SK-MEL-5 (cell line): ENCODE measurements around the gene TTN. TPM values are rescaled to one million over a fixed set of nuclear protein-coding genes. Genes with fewer than 3 reads are reported as not detected.
A peak's percentile ranks its signal among the peaks of the same experiment; 100 is the strongest.
"Not testable (repeated sequence)": the region's sequence is repeated elsewhere in the genome, so short reads cannot be mapped to it uniquely, and the experiment has no call there.

Source experiments
- DNase-seq: peaks from one replicate; pipeline ENCODE4 v3.0.0-alpha.2; 2016; ENCODE audit warnings: low read depth, low spot score
- in situ Hi-C: cut with HindIII; loops from 2 replicates; pipeline ENCODE4 v1.10.0; 2016; ENCODE audit warnings: low sequenced_read_pairs, high pct_unique_total_duplicates, low pct_unique_long_range_greater_than_20kb
- total RNA-seq: library from RNA; depleted of rRNA; stranded (reverse); fragments of >200 nt; shearing (Covaris generic); gene quantifications from 2 replicates; pipeline ENCODE4 v1.2.3, GENCODE V29; 2014

The TTN gene
- total RNA-seq, 1 experiment from 2014 or later: under 0.01 TPM

GRCh38 chr2:178704876-178705275 lies 102.3 kb downstream of the TTN start:
- DNase-seq: no peak
- in situ Hi-C loops: no loop called here

GRCh38 chr2:178702361-178702760 lies 104.9 kb downstream of the TTN start:
- no peak for DNase-seq
- in situ Hi-C loops: no loop called here

DNA sequence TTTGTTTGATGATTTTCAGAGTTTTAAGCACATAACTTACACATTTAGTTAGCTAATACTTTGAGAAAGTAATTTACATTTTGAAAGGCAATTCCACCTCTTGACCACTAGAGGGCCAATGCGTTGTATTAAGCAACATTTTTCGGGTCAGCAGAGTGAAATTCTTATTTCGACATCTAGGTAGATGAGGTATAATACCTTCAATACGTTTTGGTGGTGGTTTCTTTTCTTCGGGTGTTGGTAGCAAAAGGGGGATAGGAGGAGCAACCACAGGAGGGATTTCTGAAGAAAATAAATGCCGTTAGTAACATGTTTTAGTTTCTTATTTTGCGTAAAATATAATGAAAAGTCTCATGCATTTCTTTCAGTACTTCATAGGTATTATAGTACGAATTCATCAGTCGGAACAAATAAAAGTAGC lies 106.3 kb downstream of the TTN start:
- DNase-seq: peak; percentile 43
- in situ Hi-C loops: no loop called here

DNA sequence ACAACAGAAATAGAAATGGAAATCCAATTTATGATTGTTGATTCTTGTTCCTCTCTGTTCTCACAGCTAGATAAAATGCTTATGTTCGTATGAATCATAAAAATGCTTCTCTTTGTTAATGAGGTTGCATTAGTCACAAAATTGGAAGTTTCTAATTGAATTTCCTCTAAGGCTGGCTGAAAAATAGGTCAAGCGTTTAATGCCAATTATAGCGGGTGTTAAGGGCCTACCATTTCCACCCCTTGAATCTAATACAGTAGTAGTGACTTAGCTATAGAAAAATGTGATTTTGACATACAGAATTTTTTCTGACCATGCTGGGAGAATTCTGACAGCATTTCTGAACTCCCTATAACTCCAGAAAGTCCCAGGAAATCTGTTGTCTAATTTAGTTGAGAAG lies 107.1 kb downstream of the TTN start:
- no peak for DNase-seq
- in situ Hi-C loops: no loop called here

DNA sequence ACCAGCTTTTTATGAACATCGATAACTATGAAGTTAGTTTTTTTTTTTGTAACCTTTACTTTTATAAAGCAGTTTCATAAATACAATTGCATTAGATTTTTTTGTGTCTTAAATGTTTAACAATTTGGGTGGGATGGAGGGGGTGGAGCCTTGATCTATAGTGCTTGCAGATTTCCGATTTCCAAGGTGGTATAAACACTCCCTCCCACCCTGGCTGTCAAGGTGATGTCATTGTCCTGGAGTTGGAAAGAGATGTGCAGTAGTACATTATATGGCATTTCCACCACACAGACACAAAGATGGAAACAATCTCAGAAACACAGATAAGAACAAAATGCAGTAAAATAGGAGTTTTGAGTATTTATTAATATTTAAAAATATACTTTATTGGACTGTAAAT lies 114.4 kb downstream of the TTN start:
- in situ Hi-C loops: no loop called here
- no peak for DNase-seq

DNA sequence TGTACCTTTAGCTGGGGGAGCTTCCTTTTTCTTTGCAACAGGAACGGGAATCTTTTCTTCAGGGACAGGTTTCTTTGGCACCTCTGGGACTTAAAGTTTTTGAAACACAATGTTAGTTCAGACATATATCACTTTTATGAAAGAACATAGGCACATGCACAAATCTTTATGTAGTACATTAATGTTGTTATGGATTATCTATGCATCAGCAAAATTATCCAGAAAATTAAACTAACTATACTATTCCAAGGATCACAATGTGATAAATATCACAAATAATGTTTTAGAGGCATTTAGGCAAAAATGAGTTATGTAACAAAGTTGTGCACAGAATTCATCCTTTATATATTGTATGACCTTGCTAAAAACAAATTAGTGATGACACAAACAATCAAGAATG lies 117.4 kb downstream of the TTN start:
- DNase-seq: no peak
- in situ Hi-C loops: no loop called here

DNA sequence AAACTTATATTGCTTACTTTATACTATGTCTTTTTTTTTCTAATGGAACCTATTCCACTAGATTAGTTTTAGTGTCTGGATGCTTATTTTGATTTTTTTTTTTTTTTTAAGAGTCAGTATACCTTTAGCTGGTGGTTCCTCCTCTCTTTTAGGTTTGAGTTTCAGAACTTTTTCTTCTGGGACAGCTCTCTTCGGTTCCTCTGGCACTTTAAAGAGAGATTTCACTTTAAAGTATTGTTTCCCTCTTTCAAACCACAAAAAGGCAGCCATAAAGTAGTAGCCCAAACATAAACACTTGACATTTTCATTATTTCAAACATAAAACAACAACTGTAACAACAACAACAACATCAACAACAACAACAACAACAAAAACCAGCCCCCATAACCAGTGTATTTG lies 123.3 kb downstream of the TTN start:
- in situ Hi-C loops: no loop called here
- no peak for DNase-seq

- in situ Hi-C loops: no loop called here
Observed at GRCh38 chr2:178681081-178681480, 126.1 kb downstream of the TTN start.

DNA sequence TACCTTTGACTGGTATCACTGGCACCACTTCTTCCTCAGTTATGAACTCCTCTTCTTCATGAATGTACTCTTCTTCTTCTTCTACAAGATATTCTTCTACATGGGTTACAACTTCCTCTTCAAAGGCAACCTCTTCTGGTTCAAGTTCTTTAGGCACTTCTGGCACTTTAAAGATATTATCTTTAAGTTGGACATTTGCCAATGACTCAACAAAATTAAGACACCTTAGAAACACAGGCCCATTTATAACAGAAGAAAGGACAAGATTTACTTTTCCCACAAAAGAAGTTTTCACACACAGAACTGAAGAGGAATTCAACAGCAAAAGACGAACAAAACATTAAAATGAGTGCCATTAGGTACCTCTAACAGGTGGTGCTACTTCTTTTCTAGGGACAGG lies 127.3 kb downstream of the TTN start:
- in situ Hi-C loops: no loop called here

More at GRCh38 chr2:178681081-178681480, 126.1 kb downstream of the TTN start:
- no peak for DNase-seq

GRCh38 chr2:178677599-178677998 lies 129.6 kb downstream of the TTN start:
- in situ Hi-C loops: no loop called here
- DNase-seq: no peak

More for the DNA sequence above, 127.3 kb downstream of the TTN start:
- no peak for DNase-seq

DNA sequence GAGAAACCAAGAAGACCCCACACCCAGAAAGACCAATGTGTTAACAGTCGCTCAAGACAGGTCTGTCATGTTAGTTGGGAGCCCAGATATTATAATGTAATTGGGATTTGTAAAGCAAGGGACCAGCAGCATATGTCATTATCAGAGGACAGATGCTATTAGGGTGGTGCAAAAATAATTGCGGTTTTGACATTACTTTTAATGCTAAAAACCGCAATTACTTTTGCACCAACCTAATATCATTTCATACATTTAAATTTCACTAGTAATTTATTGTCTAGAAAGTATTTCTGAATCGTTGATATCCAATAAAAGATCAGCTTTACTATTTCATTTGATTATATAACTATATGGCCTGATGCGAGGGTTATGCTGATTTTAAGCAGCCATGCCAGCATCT lies 131.2 kb downstream of the TTN start:
- in situ Hi-C loops: no loop called here

DNA sequence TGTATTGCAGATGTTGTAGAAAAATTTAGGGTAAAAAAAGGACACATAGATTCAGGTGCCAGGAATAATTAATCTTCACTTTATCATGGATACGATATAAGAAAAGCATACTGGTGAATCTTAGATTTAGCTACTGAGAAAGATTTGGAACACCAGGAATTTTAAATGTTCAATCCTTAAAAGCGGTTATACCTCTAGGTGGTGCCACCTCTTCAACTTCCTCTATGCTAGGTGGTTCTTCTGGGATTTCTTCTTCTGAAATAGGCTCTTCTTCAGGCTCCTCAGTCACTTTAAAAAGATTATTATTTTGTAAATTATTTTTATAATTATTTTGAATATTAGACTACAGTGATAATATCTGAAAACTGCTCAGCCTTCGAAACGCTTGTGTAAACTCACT lies 133.1 kb downstream of the TTN start:
- DNase-seq: peak; percentile 15
- in situ Hi-C loops: no loop called here

More for the DNA sequence above, 131.2 kb downstream of the TTN start:
- DNase-seq: no peak

- in situ Hi-C loops: no loop called here
- no peak for DNase-seq
Observed at GRCh38 chr2:178666458-178666857, 140.8 kb downstream of the TTN start.

DNA sequence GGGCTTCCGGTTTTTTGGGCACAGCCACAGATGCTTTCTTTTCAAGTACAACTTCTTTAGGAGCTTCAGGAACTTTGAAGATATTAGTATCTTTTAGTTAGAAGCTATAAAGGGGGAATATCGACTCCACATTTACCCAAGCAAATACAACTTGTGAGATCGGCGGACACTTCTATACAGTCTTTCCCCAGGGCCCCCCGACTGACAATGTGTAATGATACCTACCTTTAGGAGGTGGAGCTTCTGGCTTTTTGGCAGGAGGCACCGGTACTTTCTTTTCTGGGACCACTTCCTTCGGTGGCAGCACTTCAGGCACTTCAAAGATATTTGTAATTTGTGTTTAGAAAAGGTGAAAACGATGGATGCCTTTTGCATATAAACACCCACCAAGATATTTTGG lies 148.7 kb downstream of the TTN start:
- in situ Hi-C loops, DNase-seq: not testable (repeated sequence)

- in situ Hi-C loops: no loop called here
- no peak for DNase-seq
Observed at GRCh38 chr2:178650554-178650953, 156.7 kb downstream of the TTN start.

DNA sequence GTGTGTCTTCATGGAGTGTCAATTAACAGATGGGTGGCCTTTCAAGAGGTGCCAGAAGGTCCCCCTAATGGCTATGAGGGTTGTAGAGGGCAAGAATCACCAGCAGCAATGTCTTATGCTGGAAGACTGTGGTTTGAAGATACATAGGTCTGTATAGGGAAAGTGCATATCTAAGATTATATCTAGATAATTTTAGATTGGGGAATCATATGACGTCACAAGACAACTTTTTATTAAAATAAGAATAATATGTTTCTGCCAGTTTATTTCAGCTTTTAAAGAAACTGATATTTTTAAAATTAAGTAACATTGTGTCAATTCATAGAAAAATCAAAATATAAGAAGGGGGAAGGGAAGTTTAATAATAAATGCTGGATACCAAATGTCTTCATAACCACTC lies 162.3 kb downstream of the TTN start:
- in situ Hi-C loops: no loop called here

DNA sequence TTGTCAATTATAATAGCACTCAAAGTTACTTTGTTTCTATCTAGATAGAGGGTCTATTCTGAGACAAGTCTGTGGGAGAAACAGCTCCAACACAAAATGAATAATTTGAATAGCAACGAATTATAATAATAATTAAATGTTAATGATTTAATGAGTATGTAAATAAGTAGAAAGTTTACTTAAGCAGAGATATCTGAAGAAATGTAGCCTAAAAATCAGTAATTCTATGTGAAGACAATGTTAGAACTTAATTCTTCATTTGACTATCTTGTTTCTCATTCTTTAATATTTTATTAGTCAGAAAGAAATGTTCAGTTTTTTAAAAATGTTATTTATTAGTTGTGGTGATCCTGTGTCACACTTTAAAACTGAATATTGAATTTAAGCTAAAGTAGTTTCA lies 165.7 kb downstream of the TTN start:
- no peak for DNase-seq
- in situ Hi-C loops: no loop called here

More for the DNA sequence above, 162.3 kb downstream of the TTN start:
- no peak for DNase-seq

DNA sequence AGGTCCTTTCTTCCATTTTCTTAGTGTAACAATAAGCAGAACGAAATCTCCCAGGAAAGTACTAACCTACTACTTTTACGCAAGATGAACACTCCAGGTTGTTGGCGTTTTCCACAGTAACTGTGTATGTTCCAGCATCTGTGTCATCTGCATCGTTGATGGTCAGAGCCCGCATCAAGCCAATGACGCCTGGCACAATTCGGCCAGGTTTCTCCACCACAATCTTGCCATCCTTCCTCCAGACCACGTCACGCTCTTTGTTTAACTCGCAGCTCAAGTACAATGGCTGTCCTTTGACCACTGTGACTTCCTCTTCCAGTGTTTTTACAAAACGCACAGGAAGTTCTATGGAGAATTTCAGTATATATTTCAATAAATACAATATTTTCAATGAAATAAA lies 171.3 kb downstream of the TTN start:
- in situ Hi-C loops: no loop called here
- DNase-seq: no peak

- in situ Hi-C loops: no loop called here
Observed at GRCh38 chr2:178632729-178633128, 174.5 kb downstream of the TTN start.

GRCh38 chr2:178630581-178630980 lies 176.6 kb downstream of the TTN start:
- no peak for DNase-seq
- in situ Hi-C loops: no loop called here

More at GRCh38 chr2:178632729-178633128, 174.5 kb downstream of the TTN start:
- DNase-seq: no peak
